Activated CD4-positive, alpha-beta T cell treated with anti-CD3 and anti-CD28 coated beads, Interleukin-2, Interleukin-4, amounts not matched to agents 100 ng/mL and 50 ng/mL, durations not matched to agents 16 hours and 8 hours (primary cell): Measurements from ENCODE around the gene TMEM179.
"Not testable (repeated sequence)": the region's sequence is repeated elsewhere in the genome, so short reads cannot be mapped to it uniquely, and the experiment has no call there.

Source experiments
- DNase-seq: peaks from one replicate; pipeline ENCODE4 v3.0.0-alpha.2; 2020; ENCODE audit warnings: low spot score

Gene TMEM179

DNA sequence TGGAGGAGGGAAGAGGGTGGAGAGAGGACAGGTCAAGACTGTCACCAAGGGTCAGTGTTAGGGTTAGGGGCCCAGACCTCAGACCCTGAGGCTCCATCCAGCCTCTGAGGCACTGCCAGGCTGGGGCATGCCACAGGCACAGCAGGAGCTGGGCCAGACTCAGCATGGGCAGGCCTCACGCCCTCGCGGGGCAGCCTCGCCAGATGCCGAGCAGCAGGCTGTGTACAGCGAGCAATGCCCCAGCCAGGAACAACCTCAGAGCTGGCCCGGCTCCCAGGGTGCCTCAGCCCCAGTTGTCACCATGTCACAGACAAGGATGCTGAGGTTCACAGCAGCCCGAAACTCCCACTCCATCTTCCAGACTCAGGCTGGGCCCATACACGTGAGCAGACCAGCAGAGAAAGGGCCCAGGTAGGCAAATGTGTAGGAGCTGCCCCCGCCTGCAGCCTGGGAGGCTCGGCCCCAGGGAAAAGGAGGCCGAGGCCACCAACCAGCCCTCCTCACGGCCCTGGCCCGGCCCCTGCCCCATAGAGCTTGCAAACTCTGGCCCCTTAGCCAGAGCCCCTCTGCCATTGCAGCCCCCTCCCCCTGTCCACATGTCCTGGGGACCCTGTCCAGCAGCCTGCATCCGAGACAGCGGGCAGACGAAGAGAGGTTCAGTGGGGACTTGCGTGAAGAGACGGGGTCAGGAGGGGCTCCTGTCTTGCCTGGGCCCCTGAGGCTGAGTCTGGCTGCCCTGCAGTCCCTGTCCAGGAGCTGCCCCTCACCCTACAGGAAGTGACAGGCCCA, 17.5 kb downstream of the TMEM179 start:
- no peak for DNase-seq

DNA sequence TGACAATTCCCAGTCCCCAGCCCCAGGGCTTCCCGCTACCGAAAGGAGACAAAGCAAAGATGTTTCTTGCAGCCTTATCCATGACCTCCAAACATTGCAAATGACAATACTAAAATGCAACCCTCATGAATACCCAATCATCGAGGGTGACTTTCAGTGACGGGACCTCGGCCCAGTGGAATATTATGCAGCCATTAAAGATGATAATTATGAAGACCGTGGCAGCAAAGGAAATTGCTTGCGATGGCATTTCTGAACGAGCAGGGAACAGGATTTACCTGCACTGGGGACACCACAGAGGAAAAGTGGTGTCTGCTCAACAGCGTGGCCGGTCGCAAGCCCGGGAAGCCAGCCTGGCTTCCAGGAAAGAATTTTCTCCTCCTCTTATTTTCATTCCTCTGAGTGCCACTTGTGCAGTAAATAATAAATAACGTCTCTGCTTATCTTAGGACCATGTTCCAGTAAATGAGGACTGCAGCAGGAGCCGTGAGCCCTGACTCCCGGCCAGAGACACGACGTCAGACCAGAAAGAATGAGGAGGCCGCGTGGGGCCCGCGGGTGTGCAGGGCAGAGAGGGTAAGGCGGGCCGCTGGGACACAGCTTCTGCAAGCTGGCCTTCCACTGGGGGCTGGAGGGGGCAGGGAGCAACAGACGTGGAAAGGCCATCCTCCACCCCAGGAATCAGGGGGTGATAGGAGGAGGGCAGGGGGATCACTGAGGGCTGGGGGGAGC, 18.4 kb downstream of the TMEM179 start:
- no peak for DNase-seq

DNA sequence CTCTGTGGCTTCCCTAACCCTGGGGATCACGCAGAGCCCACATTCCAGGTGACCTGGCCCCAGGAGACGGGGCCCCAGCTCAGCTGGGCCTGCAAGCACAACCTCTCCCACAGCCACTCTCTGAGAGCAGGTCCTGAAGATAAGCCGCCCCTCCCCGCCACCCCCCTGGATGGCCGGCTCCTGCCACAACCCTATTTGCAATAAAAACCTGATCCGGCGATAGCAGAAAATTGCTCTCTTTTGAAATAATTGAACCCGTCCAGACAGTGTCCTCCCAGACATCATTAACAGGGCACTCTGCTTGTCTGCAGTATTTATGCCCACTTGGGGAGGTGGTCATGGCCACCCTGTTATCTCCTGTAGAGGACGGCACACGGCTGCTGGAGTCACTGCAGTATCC, 20.0 kb downstream of the TMEM179 start:
- no peak for DNase-seq

DNA sequence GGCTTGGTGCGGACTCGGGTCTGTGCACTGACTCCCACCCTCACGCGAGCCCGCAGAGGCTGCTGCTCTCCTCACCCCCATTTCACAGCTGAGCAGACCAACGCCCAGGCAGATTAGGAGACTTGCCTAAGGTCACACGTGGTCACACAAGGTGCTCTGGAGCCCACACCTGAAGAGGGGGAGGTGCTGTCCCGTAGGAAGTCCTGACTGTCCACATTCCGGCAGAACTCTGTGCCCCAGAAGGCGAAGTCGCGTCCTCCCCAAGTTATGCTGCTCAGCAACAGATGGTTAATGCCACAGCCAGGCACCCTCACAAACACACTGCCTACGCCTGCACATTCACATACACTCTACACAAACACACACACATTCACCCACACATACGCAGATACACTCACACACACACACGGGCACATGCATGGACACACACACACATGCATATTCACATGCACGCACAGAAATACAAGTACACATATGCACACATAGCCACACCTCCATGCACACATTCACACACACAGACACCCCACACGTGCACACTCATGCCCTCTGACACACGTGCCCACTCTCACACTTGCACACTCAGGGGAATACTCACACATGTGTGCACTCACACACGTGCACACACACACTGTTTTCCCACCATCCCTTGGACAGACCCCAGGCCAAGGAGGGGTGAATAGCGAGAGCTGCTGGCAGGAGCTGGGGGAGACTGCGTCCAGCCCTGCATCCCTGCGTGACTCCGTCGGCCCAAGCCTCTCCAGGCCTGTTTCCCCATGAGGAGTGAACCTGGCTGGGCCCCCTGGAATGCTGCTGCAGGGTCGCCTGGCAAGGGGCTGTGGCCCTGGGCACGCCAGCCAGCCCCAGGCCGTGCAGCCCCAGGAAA, 20.9 kb downstream of the TMEM179 start:
- no peak for DNase-seq

DNA sequence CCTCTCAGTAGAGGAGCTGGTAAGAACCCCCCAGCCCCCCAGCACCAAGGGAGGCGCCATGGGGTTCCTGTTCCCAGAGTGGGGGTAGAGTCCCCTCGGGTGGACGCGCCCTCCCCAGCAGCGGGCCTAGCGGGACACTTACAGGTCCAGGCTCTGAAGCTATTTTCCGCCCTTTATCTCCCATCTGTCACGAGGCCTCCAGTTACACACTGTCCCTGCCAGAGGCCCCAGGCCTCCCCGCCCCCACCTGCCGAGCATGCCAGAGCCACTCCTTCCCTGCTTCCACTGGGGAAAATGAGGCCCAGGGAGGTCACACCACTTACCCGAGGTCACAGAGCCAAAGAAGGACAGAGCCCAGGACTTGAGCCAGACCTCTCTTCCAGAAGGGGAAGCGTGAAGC, 21.9 kb downstream of the TMEM179 start:
- no peak for DNase-seq

DNA sequence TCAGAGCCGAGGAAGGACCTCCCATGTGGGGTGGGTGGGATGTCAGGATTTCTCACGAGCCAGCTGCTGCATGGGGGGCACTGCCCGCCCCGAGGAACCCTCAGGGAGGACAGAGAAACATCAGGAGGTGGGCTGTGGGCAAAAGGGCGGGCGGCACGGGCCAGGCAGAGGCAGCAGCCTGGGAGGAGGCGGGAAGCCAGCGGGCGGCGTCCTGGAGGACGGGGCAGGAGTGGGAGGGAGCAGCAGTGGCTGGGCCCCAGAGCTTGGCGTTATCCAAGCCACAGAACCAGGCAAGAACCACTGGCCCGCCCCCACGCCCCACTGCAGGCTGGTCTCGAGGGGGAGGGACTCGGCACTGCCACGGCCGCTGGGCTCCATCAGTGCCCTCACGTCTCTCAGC, 22.6 kb downstream of the TMEM179 start:
- DNase-seq, result no peak

DNA sequence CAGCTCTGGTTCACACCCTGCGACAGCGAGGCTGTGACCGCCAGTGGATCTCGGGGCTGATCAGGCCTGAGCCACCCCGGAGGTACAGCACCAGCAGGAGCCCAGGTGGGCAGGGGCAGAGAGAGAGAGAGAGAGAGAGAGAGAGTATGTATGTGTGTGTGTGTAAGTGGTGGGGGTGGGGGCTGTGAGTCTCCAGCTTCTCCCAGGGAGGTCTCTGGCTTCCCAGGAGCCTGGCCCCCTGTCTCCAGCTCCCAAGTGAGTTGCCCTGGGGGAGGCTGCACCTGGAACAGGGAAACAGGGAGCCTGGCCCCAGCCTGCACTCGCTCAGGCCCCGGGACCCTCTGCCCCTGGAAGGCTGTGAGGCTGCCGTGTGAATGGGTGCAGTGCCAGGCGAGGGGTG, 23.1 kb downstream of the TMEM179 start:
- DNase-seq, result no peak

DNA sequence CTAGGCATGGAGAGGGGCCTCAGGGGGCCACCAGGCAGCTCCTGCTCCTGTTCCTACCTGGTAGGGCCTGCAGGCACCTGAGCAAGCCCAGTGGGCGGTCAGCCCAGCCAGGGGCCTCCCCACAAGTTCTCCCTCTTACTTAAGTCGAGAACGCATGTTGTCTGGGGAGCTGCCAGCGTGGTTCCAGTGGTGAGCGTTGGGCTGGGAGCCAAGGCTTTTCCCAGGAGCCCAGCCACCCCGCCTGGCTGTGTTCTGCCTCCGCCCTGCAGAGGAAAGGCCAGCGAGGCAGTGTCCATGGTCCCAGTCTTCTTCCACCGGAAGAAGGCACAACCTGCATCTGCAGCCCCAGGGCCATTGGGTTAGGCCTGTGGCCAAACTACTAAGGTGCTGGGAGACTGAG, 23.6 kb downstream of the TMEM179 start:
- no peak for DNase-seq

DNA sequence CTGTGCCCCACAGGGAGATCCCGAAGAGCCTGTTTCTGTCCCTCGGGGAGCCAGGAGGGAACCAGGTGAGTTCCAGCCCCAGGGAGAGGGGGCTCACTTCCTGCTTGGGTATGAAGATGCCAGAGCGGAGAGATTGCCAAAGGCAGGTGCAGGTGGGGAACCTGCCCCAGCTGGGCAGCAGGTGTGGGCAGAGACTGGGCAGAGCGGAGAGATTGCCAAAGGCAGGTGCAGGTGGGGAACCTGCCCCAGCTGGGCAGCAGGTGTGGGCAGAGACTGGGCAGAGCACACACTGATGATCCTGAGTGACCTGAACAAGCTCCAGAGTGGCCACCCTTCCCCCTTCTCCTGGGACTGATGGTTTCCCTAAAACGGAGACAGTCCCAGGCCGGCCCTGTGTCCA, 24.6 kb downstream of the TMEM179 start:
- DNase-seq, result not testable (repeated sequence)

DNA sequence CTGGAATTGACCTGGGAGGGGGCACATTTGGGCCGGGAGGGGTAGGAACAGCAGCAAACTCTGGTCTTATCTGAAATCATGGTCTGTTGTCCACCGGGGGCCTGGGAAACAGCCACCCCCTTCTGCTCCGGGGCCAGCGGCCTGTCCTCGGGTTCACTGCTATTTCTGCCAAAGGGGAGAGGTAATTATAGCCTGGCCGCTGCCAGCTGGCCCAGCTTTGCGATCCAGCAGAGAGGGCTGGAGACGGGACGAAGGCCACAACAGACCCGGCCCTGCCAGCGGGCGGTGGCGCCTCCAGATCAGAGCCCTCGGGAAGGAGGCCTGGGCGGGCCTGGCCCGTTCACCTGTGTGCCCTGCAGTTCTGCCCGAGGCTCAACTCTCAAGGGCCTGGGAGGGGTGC, 25.1 kb downstream of the TMEM179 start, which contains the start of gene C14orf180:
Gene C14orf180 (plus strand): TSS at position 258 of the 400 bp plus-strand sequence. CDS start 6,667 bp downstream, outside the sequence.
- no peak for DNase-seq

DNA sequence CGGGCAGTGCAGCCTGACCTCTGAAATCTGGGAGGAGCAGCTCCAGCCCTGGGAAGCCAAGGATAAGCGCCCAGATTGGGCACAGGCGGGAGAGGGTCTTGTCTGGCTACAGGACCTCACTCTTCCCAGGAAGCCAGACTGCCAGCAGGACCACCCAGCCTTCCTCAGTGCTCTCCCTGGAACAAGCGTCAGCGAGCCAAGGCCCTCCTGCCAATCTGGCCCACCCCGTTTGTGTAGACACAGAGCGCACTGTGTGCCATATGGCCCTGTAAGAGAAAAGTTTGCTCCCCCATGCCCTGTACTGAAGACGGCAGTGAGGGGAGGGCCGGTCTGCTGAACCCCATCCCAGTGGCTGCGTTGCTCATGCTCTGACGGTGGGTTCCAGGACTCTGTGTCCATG, 26.3 kb downstream of the TMEM179 start:
- no peak for DNase-seq

DNA sequence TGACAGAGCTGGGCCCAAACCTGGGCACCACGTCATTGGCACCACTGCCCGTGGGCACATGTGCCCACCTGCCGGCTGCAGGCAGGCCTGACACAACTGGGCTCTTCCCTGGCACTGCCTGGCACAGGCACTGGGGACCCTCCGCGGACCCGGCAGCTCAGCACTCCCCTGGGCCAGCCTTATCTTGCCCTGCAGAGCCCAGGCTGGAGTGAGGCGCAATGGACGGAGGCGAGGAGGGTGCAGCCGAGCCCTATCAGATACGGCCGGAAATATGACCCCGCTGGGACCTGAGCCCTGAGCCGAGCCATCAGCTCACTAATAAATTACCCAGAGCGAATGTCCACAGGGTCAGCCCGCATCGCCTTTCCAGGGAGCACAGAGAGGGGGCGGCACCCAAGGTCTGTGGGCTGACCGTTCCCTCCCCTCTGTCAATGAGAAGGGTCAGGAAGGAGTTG, 26.7 kb downstream of the TMEM179 start:
- no peak for DNase-seq

DNA sequence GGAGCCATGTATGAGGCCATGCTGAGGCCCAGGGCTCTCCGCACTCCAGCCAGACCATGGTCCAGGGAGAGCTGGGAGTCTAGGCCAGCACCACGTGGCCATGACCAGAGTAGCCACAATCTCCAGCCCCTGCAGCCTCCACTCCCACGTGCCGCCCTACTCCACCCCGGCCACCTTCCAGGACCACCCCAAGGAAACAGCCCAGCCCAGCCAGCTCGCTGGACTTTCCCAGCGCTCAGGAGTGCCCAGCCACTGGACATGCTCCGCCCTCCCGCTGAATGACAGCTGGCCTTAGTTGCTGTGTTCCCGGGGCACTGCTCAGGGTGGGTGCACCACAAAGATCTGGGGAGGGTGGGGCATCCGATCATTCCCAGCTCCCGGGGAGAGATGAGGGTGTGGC, 27.1 kb downstream of the TMEM179 start:
- DNase-seq, result no peak

DNA sequence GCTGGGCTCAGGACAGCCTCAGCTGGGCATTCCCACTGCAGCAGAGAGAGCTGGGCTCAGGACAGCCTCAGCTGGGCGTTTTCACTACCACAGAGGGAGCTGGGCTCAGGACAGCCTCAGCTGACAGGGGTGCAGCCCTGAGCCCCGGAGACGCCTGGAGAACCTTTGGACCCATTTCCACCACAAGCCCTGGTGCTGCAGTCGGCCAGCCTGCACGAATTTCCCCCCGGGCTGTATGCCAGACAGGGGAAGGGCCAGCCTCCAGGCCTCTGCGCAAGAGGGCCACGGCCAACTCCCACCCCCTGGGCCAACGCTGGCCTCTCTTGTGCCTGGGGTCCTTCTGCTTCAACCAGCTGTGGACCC, 27.6 kb downstream of the TMEM179 start:
- no peak for DNase-seq

DNA sequence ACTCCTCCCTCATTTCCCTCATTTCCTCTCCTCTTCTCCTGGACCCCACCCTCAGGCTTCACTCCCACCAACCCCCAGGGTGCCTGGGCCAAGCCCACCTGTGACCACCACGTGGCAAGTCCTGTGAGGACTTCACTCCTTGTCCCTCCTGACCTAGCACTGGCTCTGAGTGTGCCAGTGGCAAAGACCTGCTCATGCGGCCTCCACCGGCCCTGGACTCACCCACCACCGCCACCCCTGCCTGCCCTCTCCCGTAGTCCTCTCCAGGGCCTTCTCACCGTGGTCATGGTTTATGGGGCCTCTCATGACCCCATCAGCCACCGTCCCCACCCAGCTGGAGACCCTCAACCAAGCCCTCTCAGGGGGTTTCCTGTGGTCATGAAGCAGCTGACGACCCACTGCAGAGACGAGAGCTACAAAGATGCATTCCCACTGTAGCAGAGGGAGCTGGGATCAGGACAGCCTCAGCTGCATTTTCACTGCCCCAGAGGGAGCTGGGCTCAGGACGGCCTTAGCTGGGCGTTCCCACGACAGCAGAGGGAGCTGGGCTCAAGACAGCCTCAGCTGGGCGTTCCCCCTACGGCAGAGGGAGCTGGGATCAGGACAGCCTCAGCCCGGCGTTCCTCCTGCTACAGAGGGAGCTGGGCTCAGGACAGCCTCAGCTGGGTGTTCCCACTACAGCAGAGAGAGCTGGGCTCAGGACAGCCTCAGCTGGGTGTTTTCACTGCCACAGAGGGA, 28.2 kb downstream of the TMEM179 start:
- no peak for DNase-seq

DNA sequence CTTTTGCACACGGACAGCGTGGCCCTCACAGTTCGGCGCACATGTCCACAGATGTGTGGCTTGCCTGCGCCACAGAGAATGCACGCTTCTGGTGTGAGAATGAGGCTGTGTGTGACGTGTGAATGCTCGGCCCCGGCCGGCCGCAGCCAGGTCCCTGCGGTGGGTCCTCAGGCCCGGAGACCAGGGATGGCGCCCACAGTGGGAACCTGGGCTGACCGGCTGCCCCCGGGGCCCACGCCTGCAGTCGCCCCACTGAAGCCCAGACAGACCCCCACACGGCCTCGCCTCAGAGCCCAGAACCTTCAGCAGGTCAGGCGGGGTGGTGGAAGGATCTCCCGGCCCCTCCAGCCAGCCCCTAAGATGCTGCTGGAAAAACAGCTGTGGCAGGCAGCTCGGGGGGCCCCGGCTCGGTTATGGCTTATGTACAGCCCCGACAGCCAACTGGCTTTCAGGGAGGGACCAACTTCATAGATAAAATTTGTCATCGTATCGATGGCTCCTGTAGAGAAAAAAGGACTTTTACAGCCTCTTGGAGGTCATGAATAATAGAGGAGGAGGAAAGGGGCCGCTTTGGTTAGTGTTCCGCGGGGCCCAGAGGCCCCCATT, 29.5 kb downstream of the TMEM179 start:
- no peak for DNase-seq

DNA sequence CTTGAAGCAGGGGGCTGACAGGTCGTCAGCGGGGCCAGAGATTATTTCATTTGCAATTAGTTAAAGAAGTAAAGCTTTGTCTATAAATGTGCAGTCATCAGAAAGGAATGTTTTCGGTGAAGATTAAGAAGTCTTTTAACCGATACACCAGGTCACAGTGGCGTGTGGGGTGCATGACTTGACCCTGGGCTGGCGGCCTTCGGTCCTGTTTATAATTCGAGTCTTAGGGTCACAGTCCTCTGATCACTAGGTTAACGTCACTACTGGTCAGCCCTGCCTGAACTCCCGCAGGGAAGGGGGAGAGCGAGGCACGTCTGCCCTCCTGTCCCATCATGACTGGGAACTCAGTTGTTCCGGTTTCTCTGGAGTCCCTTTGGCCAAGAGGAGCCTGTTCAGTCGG, 30.0 kb downstream of the TMEM179 start:
- no peak for DNase-seq

DNA sequence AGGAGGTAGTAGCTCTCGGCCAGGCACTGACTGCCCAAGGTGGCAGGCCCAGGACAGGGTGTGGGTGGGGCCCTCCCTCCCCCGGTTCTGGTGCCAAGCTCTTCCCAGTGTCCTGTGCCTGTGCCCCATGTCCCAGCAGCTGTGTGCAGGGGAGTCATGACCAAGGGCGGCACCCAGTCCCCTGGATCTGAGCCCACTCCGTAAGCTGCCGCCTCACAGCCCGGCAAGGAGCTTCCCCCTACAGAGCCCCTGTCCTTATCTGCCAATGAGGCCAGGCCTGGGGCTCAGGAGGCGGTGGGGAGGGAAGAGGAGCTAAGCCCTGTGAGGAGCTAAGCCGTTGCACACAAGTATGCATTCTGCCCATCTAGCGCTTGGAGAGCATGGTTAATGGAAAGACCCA, 30.6 kb downstream of the TMEM179 start:
- DNase-seq, result no peak

DNA sequence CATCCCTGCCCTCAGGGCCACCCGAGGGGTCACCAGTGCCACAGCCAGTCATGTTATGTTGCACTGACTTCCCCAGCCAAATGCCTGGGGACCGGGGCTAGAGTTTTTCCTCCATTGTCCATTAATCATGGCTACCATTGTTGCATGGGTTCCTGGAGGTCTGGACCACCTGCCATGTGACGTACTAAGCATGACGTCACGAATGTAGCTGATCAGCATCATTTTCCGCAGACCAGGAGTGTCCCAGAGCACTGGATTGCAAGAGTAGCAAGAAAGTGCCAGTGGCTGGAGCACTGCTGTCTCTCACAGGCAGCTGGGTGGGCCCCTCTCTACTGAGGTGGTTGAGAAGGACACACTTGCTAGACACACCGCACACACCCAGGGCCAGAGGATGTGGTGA, 31.9 kb downstream of the TMEM179 start:
- no peak for DNase-seq

DNA sequence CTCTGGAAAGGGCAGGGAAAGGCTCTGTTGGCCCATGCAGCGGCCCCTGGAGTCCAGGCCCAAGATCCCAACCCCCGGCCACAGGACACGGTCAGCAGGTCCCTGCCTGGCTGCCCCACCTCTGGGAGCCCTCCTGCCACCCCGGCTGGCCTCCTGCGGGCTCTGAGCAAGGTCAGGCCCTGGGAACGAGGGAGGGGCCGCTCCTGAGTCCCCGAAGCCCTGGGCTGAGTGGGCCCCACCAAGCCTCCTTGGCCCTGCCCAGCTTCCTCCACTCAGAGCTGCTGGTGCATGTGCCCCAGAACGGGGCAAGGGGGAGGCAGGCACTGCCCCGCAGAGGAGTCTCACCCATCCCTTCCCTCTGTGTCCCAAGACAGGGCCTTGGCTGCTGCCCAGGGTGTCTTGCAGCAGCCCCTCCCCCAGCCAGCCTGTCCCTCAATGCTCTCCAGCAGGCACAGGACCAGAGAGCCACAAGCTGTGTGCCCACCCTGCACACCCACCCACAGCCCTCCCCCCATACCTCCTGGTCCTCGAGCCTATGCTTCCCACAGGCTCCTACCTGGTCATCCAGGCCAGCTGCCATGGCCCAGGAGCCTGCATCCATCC, 32.4 kb downstream of the TMEM179 start:
- no peak for DNase-seq

DNA sequence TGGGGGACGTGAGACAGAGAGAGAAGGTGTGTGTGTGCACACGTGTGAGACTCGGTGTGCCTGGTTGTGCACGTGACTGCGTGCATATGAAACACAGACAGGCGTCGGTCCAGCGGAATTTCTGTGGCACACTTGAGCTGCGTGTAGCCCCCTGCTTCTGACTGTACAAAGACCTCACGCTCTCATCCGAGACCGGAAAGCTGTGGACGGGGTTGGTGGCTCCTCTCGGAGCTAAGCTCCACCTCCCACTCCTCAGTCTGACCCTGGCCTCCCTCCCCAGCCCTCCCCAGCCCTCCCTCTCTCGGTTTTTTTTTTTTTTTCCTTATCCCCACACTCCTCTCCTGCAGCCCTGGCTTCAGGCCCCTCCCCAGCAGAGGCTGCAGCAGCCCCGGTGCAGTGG, 33.3 kb downstream of the TMEM179 start:
- DNase-seq, result no peak
